Measurements from ENCODE around the gene SLC25A13.

GRCh38 chr7:96178581-96178980 is 143.3 kb downstream of the SLC25A13 start:
- TF ChIP-seq CTCF (IDR thresholded peaks at IDR 0.05): no peak
- no peak for TF ChIP-seq POLR2A (IDR thresholded peaks at IDR 0.05)
